GM12878 (cell line): ENCODE results near the gene MAFB.

Experiments used
- CBX3 ChIP-seq: fragments of 200-600 bp; sonication (generic); IDR thresholded peaks from 2 replicates; pipeline ENCODE4 v1.6.1; 2016; ENCODE audit warnings: low read depth, borderline replicate concordance
- CHD1 ChIP-seq: IDR thresholded peaks from 2 replicates; pipeline ENCODE4 v1.6.1; 2012; ENCODE audit warnings: low read depth, low read length, improper control_type of control experiment
- EZH2 ChIP-seq: IDR thresholded peaks from 2 replicates; pipeline ENCODE4 v1.6.1; 2012; ENCODE audit warnings: low read depth, mild to moderate bottlenecking, control low read depth, inconsistent platforms, low read length, borderline replicate concordance; ENCODE audit not compliant: control insufficient read depth
- JUND ChIP-seq: IDR thresholded peaks from 2 replicates; pipeline ENCODE4 v1.6.1; 2012; ENCODE audit warnings: low read depth, mild to moderate bottlenecking, low read length, improper control_type of control experiment, moderate library complexity
- MYC ChIP-seq: IDR thresholded peaks from 2 replicates; pipeline ENCODE4 v1.6.1; 2011; ENCODE audit warnings: mild to moderate bottlenecking, low read length, moderate library complexity, inconsistent platforms; ENCODE audit not compliant: insufficient read depth, insufficient replicate concordance, insufficient read length, severe bottlenecking
- RBBP5 ChIP-seq: fragments of 200-600 bp; sonication (generic); conservative IDR thresholded peaks from 2 replicates; pipeline ENCODE4 v1.6.1; 2016
- SMC3 ChIP-seq: IDR thresholded peaks from 2 replicates; pipeline ENCODE4 v1.6.1; 2011; ENCODE audit warnings: low read length, improper control_type of control experiment, borderline replicate concordance
- TF ChIP-seq, protein P1 (sequence below), 3 experiments: IDR thresholded peaks in 2 of 3; conservative IDR thresholded peaks in 1 of 3; 2 replicates each; pipeline ENCODE4 v1.5.1; 2011; ENCODE audit warnings: low read depth in 3 of 3, low read length in 3 of 3, mild to moderate bottlenecking in 3 of 3, control low read depth in 2 of 3, moderate library complexity in 2 of 3, inconsistent platforms in 1 of 3, mixed read lengths in 1 of 3; ENCODE audit not compliant: control insufficient read depth in 2 of 3, insufficient read depth in 1 of 3; ENCODE audit errors: extremely low read depth in 1 of 3

DNA sequence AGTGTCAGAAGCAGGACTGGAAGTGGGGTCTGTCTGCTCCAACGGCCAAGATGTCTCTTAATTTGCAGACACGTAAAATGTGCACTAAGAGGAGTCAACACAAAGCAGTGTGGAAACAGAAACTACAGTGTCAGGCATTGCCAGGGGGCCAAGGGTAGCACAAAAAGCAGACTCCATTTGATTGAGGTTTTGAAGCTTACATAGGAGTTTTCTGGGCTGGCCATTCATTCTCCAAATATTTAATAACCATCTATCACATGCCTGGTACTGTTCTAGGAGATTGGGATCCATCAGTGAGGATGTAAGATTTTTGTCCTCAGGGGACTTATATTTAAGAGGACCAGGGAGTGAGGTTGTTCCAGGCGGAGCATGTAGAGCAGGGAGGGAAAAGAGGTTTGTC lies 29.5 kb downstream of the MAFB start:
- TF ChIP-seq SMC3 = no peak
- TF ChIP-seq RBBP5 = no peak
- TF ChIP-seq EZH2 = no peak
- no peak for TF ChIP-seq JUND
- no peak for TF ChIP-seq MYC
- no peak for TF ChIP-seq CBX3
- TF ChIP-seq, protein P1, sequence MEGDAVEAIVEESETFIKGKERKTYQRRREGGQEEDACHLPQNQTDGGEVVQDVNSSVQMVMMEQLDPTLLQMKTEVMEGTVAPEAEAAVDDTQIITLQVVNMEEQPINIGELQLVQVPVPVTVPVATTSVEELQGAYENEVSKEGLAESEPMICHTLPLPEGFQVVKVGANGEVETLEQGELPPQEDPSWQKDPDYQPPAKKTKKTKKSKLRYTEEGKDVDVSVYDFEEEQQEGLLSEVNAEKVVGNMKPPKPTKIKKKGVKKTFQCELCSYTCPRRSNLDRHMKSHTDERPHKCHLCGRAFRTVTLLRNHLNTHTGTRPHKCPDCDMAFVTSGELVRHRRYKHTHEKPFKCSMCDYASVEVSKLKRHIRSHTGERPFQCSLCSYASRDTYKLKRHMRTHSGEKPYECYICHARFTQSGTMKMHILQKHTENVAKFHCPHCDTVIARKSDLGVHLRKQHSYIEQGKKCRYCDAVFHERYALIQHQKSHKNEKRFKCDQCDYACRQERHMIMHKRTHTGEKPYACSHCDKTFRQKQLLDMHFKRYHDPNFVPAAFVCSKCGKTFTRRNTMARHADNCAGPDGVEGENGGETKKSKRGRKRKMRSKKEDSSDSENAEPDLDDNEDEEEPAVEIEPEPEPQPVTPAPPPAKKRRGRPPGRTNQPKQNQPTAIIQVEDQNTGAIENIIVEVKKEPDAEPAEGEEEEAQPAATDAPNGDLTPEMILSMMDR (IDR thresholded peaks at IDR 0.05 in 2 of 3, conservative IDR thresholded peaks at IDR 0.05 in 1 of 3; ENCODE audit: control insufficient read depth in 2 of 3, extremely low read depth in 1 of 3, insufficient read depth in 1 of 3, low read depth in 3 of 3, low read length in 3 of 3) = no peak
- TF ChIP-seq CHD1 = no peak
